ENCODE measurements around the gene CHST2.

Gene CHST2

DNA sequence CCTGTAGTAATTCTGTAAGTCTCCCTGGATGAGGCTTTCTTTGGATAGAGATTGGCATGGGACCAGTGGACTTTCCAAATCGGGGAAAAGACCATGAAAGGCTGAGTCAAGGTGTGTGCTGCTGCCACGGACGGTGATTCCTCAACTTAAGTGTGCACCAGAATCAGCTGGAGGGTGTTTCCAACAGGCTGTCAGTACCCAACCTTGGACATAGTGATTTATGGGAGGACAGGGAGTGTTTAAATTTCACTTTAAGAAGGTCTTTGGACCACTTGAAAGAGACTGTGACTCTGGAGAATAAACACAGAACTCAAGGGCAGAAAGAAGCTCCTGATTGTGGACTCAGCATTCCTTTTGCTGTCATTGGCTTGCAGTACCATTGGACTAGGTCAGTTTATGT, 20.4 kb upstream of the CHST2 start:
- no peak for DNase-seq (ENCODE audit: low read depth)

DNA sequence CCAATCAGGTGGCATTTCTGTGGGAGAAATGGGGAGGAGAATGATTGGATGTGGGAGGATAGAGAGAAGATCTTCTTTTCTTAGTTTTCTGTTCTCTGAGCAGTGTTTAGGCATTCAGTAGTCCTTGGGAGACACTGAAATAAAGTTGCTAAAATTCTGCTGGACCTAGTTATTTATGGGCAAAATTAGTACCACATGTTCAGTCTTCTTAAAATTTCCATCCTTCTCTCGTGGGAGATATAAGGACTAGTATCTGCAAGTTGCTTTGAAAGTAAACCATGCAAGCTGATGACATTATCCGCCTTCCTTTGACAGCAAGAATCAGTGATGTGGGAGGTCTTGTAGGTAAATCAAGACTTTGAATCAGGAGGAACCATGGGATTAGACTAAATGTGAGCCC, 19.9 kb upstream of the CHST2 start:
- no peak for DNase-seq (ENCODE audit: low read depth)

DNA sequence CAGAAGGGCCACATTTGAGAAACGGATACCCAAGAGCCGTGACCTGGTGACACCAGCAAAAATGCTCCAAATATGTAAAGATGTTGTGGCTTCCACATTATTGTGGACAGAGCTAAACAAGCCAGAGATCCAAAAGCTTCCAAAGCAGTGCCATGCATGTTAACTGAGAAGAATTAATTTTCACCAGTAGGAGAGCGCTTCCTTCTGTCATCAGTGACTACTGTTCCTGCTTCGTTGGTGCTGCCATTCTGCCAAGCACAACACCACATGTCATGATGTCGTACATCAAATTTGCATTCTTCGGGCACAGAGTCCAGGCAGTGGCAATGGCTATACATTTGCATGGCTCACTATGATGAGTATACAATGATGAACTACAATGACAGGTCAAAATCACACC, 19.1 kb upstream of the CHST2 start:
- DNase-seq (ENCODE audit: low read depth), result no peak

GRCh38 chr3:143101792-143102381, 17.7 kb upstream of the CHST2 start:
- DNase-seq (ENCODE audit: low read depth), result no peak

- no peak for DNase-seq (ENCODE audit: low read depth)
Observed at GRCh38 chr3:143103652-143104051, 15.9 kb upstream of the CHST2 start.

DNA sequence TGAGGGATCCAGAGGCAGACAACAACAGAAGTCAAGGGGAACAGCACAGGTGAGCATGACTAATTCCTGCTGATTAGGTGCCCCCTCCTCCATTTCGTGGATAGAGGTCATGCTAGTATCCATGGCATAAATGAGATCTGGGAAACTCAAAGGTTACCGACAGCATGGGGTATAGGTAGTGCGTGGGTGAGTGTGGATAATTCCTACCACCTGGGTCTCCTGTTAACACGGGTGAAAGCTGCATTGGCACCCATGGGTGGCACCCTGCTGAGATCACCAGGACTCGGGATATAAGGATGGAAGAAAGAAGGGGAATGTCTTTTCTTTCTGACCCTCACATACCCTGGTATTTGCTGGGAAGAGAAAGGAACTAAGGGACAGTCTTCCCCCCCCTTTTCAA, 14.4 kb upstream of the CHST2 start:
- DNase-seq (ENCODE audit: low read depth), result no peak

DNA sequence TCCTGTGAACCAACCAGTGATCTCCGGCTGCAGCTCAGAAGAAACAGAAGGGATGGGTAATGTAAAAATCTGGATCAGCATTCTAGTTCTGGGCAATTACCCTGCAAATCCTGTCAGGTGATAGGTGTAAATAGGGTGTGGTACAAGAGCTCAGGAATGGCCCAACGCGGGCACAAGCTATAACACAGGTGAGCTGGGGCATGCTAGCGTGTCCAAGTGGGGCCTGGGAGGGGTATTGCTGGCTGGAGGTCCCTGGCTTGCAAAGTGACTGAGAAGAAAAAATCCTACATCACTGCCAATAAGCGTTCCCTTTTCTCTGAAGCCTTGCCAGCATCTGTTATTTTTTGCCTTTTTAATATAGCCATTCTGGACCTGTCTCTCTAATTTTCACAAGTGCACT, 9.7 kb upstream of the CHST2 start:
- no peak for DNase-seq (ENCODE audit: low read depth)

GRCh38 chr3:143110371-143110770, 9.2 kb upstream of the CHST2 start:
- DNase-seq (ENCODE audit: low read depth), result no peak

DNA sequence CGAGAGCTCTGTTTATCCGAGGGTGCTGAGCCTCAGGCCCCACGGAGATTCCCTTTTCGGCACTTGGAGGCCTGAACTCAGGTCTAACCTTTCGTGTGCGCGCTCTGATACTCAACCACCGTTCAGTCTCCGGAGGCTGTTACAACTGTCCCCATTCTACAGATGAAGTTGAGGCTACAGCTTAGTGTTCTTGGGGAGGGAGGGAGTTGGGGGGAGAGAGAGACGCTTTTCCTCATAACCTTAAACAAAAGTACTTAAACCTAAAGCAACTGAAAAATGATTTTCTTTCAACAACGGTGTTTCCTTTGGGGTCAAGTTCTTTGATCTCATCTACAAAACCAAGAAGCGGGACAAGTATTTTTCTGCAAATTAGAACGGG, 952 bp upstream of the CHST2 start:
- DNase-seq (ENCODE audit: low read depth), result no peak

- DNase-seq (ENCODE audit: low read depth), result no peak
Observed at GRCh38 chr3:143119974-143120715, 574 bp downstream of the CHST2 start.

GRCh38 chr3:143120716-143121240, 1.2 kb downstream of the CHST2 start:
- no peak for DNase-seq (ENCODE audit: low read depth)

DNA sequence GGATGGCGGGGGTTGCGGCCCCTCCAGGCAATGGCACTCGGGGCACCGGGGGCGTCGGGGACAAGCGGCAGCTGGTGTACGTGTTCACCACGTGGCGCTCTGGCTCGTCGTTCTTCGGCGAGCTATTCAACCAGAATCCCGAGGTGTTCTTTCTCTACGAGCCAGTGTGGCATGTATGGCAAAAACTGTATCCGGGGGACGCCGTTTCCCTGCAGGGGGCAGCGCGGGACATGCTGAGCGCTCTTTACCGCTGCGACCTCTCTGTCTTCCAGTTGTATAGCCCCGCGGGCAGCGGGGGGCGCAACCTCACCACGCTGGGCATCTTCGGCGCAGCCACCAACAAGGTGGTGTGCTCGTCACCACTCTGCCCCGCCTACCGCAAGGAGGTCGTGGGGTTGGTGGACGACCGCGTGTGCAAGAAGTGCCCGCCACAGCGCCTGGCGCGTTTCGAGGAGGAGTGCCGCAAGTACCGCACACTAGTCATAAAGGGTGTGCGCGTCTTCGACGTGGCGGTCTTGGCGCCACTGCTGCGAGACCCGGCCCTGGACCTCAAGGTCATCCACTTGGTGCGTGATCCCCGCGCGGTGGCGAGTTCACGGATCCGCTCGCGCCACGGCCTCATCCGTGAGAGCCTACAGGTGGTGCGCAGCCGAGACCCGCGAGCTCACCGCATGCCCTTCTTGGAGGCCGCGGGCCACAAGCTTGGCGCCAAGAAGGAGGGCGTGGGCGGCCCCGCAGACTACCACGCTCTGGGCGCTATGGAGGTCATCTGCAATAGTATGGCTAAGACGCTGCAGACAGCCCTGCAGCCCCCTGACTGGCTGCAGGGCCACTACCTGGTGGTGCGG, 1.9 kb downstream of the CHST2 start:
- peak; percentile 54 for DNase-seq (ENCODE audit: low read depth)

DNA sequence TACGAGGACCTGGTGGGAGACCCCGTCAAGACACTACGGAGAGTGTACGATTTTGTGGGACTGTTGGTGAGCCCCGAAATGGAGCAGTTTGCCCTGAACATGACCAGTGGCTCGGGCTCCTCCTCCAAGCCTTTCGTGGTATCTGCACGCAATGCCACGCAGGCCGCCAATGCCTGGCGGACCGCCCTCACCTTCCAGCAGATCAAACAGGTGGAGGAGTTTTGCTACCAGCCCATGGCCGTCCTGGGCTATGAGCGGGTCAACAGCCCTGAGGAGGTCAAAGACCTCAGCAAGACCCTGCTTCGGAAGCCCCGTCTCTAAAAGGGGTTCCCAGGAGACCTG, 2.5 kb downstream of the CHST2 start:
- no peak for DNase-seq (ENCODE audit: low read depth)

DNA sequence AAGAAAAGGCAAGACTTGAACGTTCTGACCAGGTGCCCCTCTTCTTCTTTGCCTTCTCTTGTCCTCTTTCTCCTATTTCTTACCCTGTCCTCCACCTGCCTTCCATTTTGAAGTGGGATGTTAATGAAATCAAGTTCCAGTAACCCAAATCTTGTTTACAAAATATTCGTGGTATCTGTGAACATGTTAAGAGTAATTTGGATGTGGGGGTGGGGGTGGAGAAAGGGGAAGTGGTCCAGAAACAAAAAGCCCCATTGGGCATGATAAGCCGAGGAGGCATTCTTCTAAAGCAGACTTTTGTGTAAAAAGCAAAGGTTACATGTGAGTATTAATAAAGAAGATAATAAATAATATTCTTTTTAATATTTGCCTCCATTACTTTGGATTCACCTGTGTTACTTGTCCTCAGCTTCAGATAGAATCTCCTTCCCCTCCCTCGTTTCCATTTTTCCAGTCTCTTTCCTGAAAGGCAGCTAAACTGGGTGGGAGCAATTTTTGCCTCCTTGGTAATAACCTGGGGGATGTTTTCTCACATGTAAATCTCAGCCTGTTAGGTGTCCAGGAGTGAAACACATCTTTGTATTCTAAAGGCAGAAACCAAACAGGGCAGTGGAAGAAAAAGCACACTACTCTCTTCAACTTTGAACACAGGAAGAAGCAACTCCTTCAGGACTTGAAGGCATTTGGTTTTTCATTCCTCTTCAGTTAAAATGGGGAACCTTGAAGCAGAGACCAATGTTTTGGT, 3.2 kb downstream of the CHST2 start:
- no peak for DNase-seq (ENCODE audit: low read depth)

DNA sequence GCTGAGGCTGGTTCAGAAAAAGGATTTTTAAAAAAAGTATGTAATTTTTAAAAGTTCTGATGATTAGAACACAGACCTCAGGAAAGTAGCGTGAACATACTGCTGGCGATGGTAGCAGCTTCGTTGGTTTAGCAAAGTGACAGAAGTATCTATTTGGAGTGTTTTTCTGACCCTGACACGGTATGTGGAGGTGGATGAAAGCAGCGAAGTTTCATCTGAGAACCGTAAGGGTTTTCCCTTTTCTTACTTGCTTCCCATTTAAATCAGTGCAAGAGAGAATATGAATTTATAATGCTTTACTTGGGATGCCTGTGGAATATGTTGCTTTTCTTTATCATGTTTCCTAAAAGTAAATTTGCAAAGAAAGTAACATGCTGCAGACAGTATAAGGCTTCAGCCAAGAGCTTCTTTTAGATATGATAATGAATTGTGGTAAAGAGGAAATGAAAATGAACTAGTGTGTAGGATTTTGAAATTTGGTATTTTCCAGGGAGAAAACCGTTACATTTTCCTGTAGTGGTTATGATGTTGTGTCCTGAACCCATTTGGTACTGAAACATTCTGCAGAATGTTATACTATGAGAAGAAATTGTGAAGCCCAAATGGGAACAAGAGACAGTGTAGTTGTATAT, 3.9 kb downstream of the CHST2 start:
- DNase-seq (ENCODE audit: low read depth), result no peak

DNA sequence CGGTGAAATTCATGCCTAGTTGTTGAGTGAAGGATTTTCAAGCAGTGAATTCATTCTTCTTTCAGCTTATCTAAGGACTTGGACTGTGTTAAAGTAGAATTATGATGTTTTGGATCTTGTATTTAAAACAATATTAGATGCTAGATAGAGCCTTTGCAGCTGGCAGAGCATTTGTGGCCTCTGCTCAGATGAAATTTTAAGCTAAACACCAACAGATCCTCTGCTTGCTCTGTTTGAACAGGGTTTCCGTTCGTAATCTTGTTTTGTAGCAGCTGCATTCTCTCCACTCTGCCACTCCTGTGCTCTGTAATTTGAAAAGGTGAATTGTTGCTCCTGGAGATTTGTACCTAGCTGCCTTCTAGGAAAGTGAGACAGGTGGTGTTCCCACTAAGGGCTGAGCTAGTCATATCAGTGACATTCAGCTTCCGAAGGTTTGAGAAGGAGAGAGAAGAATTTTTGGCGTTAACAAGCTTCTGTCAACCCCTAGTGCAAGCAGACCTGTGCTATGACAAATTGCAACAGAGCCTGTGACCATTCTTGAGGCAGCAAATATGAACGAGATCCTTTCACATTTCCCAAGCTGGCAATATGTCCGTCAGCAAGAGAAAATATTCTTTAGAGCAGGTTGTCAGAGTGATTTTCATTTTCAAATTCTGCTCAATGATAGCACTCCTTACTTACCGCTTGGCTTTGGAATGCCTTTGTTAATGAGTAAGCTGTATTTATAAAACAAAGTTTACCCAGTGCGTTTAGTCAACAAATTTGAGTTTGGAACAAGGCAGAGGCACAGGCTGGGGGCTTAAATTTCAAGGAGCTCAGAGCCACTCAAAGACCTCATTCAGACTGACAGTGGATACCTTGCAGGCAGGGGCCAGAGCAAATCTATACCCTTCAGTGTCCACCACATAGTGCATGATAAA, 5.3 kb downstream of the CHST2 start:
- DNase-seq (ENCODE audit: low read depth), result no peak

DNA sequence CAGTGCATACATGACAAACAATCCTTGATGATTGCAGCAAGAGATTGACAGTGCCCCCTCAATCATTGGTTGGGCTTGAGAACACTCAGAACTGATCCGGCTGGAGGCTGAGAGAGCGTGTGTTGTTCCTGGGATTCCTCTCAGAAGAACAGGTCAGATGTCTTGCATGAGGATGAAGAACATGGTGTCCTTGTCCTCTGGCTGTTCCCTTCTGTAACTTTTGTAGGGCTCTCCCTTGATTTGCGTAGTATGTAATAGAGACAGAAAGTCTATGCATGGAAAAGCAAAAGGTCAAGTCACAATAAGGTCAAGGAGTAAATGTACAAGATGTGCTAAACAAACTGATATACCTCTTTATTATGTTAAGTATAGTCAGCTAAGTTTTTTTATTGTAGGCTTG, 8.2 kb downstream of the CHST2 start:
- no peak for DNase-seq (ENCODE audit: low read depth)

DNA sequence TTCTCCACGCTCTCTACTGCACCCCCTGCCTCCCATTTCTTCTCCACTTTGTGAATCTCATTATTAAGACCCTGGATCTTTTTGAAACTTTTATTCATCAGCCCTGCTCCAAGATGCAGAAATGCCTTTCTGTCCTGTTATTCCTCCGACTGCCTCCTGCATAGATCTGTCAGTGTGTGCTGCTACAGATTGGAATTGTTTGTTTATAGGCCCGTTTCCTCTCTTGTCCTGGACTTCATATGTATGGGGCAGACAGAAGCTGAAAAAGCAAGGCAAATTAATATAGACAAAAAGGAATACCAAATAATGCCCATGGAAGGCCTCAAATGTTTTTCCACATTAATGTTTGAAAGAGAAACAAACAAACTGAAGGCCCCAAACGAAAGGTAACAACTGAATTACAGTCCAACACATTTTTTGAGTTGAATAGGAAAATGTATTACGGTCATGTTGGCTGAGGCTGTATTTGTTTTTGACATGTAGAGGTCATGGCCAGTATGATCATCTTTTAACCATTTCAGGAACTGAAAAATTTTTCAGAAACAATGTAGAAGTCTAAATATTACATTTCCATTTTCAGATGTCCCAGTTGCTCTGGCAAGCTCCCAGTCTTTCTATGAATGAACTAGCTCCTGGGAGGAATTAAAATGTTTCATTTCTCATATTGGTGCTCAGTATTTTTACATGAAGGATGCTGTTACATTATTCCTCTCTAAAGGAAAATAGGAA, 8.8 kb downstream of the CHST2 start:
- DNase-seq (ENCODE audit: low read depth), result no peak

DNA sequence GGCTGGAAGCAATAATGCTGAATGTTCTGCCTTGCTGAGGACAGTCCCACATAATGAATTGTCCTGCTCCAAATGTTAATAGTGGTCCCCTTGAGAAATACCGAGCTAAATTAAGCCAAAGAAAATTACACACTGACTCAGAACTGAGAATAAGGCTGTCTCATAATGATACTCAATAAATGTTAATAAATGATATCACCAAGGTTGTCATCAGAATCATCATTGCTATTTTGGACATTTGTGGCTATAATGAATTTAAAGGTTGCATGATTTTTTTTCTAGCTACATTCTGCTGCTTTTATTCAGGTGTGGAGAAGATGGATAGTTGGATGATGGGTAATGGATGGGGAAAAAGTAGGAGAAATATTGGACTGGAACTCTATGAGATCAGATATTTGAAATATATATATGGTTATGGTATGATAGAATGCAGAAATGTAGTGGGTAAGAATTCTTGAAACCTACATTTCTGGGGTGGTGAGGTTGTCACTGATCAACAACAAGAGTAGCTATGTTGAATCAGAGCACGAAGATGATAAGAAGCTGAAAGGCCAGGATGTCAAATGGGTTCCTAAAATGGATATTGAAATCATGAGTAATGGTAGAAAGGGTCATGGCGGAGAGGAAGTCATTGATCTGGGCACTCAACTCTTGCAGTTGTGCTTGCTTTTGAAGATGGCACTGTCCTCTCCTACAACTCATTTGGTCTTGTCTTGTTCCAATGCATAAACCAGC, 12.8 kb downstream of the CHST2 start:
- DNase-seq (ENCODE audit: low read depth), result no peak

All from CMK (cell line).